ENCODE data around the gene PRDM15. TPM values are rescaled to one million over a fixed set of nuclear protein-coding genes. Genes with fewer than 3 reads are reported as not detected.

The PRDM15 gene
- total RNA-seq, 1 experiment from 2014 or later: 16.7 TPM

DNA sequence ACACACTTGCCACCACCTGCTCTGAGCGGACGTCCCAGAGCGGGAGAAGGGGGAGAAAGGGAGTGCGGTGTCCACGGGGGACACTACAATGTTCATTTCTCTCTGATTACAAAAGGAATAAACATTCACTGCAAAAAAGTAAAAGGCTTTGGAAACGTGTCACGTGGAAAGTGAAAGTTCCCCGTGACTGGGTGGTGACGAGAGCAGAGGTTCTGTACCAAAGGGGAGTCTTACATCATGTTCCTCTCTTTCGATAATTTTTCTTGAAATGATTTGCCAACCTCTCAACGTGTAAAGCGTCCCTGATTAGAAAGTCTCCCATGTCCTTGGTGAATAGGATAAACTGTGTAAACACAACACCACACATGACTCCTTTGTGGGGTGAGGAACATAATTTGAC, 22.0 kb upstream of the PRDM15 start:
- no TSS peak for BruUV-seq (replicated peaks)
- H3K27me3 ChIP-seq (replicated peaks; ENCODE audit: insufficient read depth, low read depth, low read length, poor library complexity): no peaks in the 10 kb centered on the region
- TF ChIP-seq, protein P1, sequence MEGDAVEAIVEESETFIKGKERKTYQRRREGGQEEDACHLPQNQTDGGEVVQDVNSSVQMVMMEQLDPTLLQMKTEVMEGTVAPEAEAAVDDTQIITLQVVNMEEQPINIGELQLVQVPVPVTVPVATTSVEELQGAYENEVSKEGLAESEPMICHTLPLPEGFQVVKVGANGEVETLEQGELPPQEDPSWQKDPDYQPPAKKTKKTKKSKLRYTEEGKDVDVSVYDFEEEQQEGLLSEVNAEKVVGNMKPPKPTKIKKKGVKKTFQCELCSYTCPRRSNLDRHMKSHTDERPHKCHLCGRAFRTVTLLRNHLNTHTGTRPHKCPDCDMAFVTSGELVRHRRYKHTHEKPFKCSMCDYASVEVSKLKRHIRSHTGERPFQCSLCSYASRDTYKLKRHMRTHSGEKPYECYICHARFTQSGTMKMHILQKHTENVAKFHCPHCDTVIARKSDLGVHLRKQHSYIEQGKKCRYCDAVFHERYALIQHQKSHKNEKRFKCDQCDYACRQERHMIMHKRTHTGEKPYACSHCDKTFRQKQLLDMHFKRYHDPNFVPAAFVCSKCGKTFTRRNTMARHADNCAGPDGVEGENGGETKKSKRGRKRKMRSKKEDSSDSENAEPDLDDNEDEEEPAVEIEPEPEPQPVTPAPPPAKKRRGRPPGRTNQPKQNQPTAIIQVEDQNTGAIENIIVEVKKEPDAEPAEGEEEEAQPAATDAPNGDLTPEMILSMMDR (conservative IDR thresholded peaks at IDR 0.05; ENCODE audit: low read depth, low read length): no peak
- no peak for TF ChIP-seq EZH2 (IDR thresholded peaks at IDR 0.05; ENCODE audit: borderline replicate concordance, low read depth, low read length, poor library complexity, severe bottlenecking)
- no peak overlapping the region for H3K27ac ChIP-seq (ENCODE audit: low read depth, low read length, poor library complexity, severe bottlenecking)
- POLR2A ChIA-PET (ENCODE audit: low non-redundant PET): no interaction called here
- no peaks in the 10 kb centered on the region for H3K36me3 ChIP-seq (ENCODE audit: insufficient read depth, low read length, poor library complexity, severe bottlenecking)
- CTCF ChIA-PET: no interaction called here
- no peak for DNase-seq (ENCODE audit: low spot score)
- no peak overlapping the region for H3K4me3 ChIP-seq (ENCODE audit: low read depth, low read length, poor library complexity, severe bottlenecking)
- intact Hi-C loops (cut with micrococcal nuclease; ENCODE audit: unreplicated experiment): no loop called here
- H3K9me3 ChIP-seq (ENCODE audit: low read depth, low read length, poor library complexity, severe bottlenecking): no peaks in the 10 kb centered on the region
- peaks cover 10% of the 10 kb centered on the region for H3K4me1 ChIP-seq (ENCODE audit: insufficient read depth, low read length, poor library complexity, severe bottlenecking)

DNA sequence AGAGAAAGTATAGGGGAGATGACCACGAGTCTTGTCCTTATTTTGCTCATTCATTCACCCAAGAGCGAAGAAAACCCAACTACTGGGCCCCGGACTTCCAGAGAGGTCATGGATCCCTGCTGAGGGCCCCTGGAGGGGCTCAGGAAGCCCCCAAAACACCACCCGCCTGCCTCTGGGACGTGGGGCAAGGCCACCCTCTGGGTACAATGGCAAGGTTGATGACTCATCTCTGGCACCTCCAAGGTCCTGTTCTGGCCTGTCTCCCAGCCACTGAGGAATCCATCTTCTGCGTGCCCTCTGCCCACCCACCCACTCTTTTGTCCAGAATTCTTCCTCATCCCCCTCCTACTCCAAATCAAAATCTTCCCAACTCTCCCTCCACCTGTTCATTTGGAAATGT, 21.3 kb upstream of the PRDM15 start:
- POLR2A ChIA-PET (ENCODE audit: low non-redundant PET): no interaction called here
- CTCF ChIA-PET: no interaction called here
- BruUV-seq (replicated peaks): no TSS peak

DNA sequence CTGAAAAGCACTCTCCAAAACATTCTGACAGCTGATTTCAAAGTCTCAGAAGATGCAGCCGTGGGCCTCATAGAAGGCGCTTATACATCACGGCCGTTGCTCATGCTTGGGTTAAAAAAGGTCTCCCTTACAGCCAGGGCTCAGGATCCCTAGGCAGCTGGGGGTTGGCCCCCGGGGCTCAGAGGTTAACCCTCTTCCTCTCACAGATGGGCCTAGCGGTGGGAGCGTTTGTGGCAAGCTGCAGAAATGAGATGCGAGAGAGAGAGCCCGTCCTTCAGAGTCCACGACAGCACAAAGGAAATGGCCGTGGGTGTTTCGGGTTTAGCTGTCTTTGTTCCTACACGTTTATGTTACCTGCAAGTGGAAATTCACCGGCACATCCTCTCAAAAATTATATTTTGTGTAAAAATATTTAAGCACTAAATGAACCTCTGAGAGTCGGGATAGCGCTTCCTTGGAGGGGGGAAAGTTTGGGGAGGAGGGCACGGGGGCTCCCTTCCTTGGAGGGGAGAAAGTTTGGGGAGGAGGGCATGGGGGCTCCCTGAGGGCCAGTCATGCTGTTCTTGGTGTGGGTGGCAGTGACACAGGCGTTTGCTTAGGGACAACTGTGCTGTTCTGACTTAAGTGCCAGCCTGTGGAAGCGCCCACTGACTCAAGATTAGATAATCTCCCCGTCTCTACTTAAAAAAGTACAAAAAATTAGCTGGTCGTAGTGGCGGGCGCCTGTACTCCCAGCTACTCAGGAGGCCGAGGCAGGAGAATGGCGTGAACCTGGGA, 20.5 kb upstream of the PRDM15 start:
- DNase-seq (ENCODE audit: low spot score): no peak
- TF ChIP-seq, protein P1 (conservative IDR thresholded peaks at IDR 0.05; ENCODE audit: low read depth, low read length): no peak
- no peak for TF ChIP-seq EZH2 (IDR thresholded peaks at IDR 0.05; ENCODE audit: borderline replicate concordance, low read depth, low read length, poor library complexity, severe bottlenecking)
- ChIA-PET POLR2A (ENCODE audit: low non-redundant PET) (no interaction called here), CTCF (no interaction called here)
- Histone ChIP-seq H3K4me3 (ENCODE audit: low read depth, low read length, poor library complexity, severe bottlenecking) (no peak overlapping the region), H3K36me3 (ENCODE audit: insufficient read depth, low read length, poor library complexity, severe bottlenecking) (no peaks in the 10 kb centered on the region), H3K27ac (ENCODE audit: low read depth, low read length, poor library complexity, severe bottlenecking) (no peak overlapping the region), H3K27me3 (replicated peaks; ENCODE audit: insufficient read depth, low read depth, low read length, poor library complexity) (no peaks in the 10 kb centered on the region), H3K4me1 (ENCODE audit: insufficient read depth, low read length, poor library complexity, severe bottlenecking) (peaks cover 10% of the 10 kb centered on the region), H3K9me3 (ENCODE audit: low read depth, low read length, poor library complexity, severe bottlenecking) (no peaks in the 10 kb centered on the region)
- BruUV-seq (replicated peaks): no TSS peak
- intact Hi-C loops (cut with micrococcal nuclease; ENCODE audit: unreplicated experiment): no loop called here

More for the DNA sequence above, 21.3 kb upstream of the PRDM15 start:
- Histone ChIP-seq H3K27me3 (replicated peaks; ENCODE audit: insufficient read depth, low read depth, low read length, poor library complexity) (no peaks in the 10 kb centered on the region), H3K4me3 (ENCODE audit: low read depth, low read length, poor library complexity, severe bottlenecking) (no peak overlapping the region), H3K9me3 (ENCODE audit: low read depth, low read length, poor library complexity, severe bottlenecking) (no peaks in the 10 kb centered on the region), H3K4me1 (ENCODE audit: insufficient read depth, low read length, poor library complexity, severe bottlenecking) (peaks cover 10% of the 10 kb centered on the region), H3K27ac (ENCODE audit: low read depth, low read length, poor library complexity, severe bottlenecking) (no peak overlapping the region), H3K36me3 (ENCODE audit: insufficient read depth, low read length, poor library complexity, severe bottlenecking) (no peaks in the 10 kb centered on the region)
- intact Hi-C loops (cut with micrococcal nuclease; ENCODE audit: unreplicated experiment): no loop called here
- TF ChIP-seq, protein P1 (conservative IDR thresholded peaks at IDR 0.05; ENCODE audit: low read depth, low read length): no peak
- no peak for TF ChIP-seq EZH2 (IDR thresholded peaks at IDR 0.05; ENCODE audit: borderline replicate concordance, low read depth, low read length, poor library complexity, severe bottlenecking)
- no peak for DNase-seq (ENCODE audit: low spot score)

Measured in A673 (cell line).